Type B pancreatic cell (in vitro differentiated cells): ENCODE data around the gene PLA2G15. TPM values are rescaled to one million over a fixed set of nuclear protein-coding genes. Genes with fewer than 3 reads are reported as not detected.

Source experiments
- DNase-seq: peaks from one replicate; pipeline ENCODE4 v3.0.0; 2021; ENCODE audit warnings: mixed read lengths; ENCODE audit not compliant: unreplicated experiment; ENCODE audit errors: extremely low spot score
- H3K27ac Mint-ChIP-seq: 2 replicates; pipeline ENCODE4 v1.8.0; 2021; ENCODE audit warnings: mild to moderate bottlenecking, mixed read lengths
- H3K27me3 Mint-ChIP-seq: 2 replicates; pipeline ENCODE4 v1.8.0; 2021; ENCODE audit warnings: mixed read lengths
- H3K36me3 Mint-ChIP-seq: 2 replicates; pipeline ENCODE4 v1.8.0; 2021; ENCODE audit warnings: mixed read lengths
- H3K4me1 Mint-ChIP-seq: one replicate; pipeline ENCODE4 v1.8.0; 2021; ENCODE audit warnings: mixed read lengths; ENCODE audit not compliant: unreplicated experiment
- H3K4me3 Mint-ChIP-seq: 2 replicates; pipeline ENCODE4 v1.8.0; 2021; ENCODE audit warnings: mild to moderate bottlenecking, mixed read lengths
- H3K9me3 Mint-ChIP-seq: 2 replicates; pipeline ENCODE4 v1.8.0; 2021; ENCODE audit warnings: mixed read lengths
- total RNA-seq: library from RNA; stranded (reverse); gene quantifications from 2 replicates; pipeline ENCODE4 v1.2.1, GENCODE V29; 2021; ENCODE audit warnings: low replicate concordance
- TF ChIP-seq, protein P1 (sequence below): fragments of 200-600 bp; sonication (generic); conservative IDR thresholded peaks from 2 replicates; pipeline ENCODE4 v1.5.0; 2021; ENCODE audit warnings: antibody characterized with exemption, mild to moderate bottlenecking

Gene PLA2G15
- total RNA-seq, 1 donor from 2014 or later: 20.1 TPM

DNA sequence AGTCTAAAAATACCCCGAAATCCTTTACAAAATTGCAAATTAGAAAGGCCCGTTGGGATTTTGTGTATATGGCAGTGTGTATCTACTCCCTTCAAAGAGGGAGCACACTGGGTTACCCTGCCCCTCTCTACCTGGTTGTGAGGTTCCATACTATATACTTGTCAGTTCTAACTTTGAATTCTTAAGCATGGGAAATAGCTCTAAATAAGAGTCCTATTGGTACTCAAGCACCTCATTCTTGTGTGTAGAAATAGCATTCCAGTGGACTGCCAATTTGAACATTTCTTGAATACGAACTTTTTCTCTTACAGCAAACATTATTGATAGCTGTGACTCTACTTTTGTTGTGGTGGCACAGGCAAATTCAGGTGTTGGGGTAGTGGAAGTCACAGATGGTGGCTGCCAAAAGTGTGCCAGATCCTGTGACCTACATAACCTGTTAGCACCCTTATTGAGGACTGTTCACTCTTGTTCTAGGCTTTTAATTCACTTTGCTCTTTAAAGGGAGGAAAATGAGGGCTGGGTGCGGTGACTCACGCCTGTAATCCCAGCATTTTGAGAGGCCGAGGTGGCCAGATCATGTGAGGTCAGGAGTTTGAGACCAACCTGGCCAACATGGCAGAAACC, 25.3 kb upstream of the PLA2G15 start:
- TF ChIP-seq, protein P1, sequence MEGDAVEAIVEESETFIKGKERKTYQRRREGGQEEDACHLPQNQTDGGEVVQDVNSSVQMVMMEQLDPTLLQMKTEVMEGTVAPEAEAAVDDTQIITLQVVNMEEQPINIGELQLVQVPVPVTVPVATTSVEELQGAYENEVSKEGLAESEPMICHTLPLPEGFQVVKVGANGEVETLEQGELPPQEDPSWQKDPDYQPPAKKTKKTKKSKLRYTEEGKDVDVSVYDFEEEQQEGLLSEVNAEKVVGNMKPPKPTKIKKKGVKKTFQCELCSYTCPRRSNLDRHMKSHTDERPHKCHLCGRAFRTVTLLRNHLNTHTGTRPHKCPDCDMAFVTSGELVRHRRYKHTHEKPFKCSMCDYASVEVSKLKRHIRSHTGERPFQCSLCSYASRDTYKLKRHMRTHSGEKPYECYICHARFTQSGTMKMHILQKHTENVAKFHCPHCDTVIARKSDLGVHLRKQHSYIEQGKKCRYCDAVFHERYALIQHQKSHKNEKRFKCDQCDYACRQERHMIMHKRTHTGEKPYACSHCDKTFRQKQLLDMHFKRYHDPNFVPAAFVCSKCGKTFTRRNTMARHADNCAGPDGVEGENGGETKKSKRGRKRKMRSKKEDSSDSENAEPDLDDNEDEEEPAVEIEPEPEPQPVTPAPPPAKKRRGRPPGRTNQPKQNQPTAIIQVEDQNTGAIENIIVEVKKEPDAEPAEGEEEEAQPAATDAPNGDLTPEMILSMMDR: no peak
- H3K27ac Mint-ChIP-seq: no peak overlapping the region
- H3K4me1 Mint-ChIP-seq: no peaks in the 10 kb centered on the region
- no peak overlapping the region for H3K4me3 Mint-ChIP-seq
- H3K9me3 Mint-ChIP-seq: no peaks in the 10 kb centered on the region
- no peaks in the 10 kb centered on the region for H3K27me3 Mint-ChIP-seq
- DNase-seq: no peak
- peaks cover 12% of the 10 kb centered on the region for H3K36me3 Mint-ChIP-seq

DNA sequence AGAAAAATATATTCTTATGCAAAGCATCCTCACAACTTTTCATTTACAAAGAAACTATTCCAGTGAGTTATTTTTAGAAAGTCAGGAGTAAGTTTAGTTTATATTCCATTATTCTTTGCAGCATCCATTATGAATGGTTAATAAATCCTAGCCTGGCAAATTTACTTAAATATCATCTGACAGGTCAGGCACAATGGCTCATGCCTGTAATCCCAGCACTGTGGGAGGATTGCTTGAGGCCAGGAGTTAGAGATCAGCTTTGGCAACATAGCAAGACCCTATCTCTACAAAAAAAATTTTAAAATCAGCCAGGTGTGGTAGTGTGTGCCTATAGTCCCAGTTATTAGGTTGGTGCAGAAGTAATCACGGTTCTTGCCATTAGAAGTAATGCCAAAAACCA, 22.1 kb upstream of the PLA2G15 start:
- no peak for DNase-seq
- Mint-ChIP-seq H3K4me1 (no peaks in the 10 kb centered on the region), H3K4me3 (no peak overlapping the region), H3K36me3 (peaks cover 4% of the 10 kb centered on the region), H3K9me3 (no peaks in the 10 kb centered on the region), H3K27me3 (no peaks in the 10 kb centered on the region), H3K27ac (no peak overlapping the region)
- TF ChIP-seq, protein P1: no peak

DNA sequence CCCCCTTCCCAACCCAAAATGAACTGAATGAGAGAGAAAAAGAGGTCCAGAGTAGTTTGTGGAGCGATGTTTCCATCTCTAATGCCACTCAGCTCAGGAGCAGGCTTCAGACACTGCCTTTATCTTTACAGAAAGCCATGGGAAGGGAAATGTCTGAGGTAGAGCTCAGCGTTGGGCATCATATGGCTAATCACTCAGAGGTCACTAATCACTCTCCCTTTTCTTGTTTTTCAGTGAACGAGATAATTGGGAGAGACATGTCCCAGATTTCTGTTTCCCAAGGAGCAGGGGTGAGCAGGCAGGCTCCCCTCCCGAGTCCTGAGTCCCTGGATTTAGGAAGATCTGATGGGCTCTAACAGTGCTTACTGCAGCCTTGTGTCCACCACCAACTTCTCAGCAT, 19.1 kb upstream of the PLA2G15 start:
- DNase-seq: no peak
- TF ChIP-seq, protein P1: no peak
- Mint-ChIP-seq H3K27me3 (no peaks in the 10 kb centered on the region), H3K36me3 (peaks cover 3% of the 10 kb centered on the region), H3K4me3 (no peak overlapping the region), H3K4me1 (peaks cover 5% of the 10 kb centered on the region), H3K27ac (no peak overlapping the region), H3K9me3 (no peaks in the 10 kb centered on the region)

DNA sequence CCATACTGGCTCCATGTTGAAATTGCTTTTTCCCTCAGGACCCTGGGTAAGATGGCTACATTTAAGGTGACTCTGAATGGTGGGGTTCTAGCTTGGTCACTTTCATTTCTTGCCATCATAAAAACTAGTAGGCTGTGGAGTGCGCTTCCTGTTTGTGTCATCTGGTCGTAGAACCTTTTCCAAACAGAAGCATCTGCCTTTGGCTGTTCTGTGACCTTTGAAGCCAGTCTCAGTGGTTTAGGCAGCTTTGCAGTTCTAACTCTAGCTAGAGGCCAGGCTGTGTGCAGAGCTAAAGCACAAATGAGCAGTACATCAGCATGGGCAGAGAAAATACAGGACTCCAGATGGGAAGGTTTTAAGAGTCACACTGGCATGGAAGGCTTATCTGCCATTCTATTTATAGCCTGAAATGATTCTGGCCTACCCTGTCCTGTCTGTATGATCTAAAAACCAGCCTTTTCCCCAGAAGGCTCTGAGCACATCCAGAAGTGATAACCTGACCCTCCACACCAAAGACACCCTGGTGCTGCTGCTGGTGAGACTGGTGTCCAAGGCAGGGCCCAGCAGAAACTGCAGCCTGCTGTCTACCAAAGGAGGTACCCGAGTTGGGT, 17.9 kb upstream of the PLA2G15 start:
- H3K4me1 Mint-ChIP-seq: peaks cover 5% of the 10 kb centered on the region
- no peaks in the 10 kb centered on the region for H3K9me3 Mint-ChIP-seq
- H3K27me3 Mint-ChIP-seq: no peaks in the 10 kb centered on the region
- H3K36me3 Mint-ChIP-seq: peaks cover 3% of the 10 kb centered on the region
- no peak overlapping the region for H3K4me3 Mint-ChIP-seq
- DNase-seq: no peak
- TF ChIP-seq, protein P1: no peak
- no peak overlapping the region for H3K27ac Mint-ChIP-seq

DNA sequence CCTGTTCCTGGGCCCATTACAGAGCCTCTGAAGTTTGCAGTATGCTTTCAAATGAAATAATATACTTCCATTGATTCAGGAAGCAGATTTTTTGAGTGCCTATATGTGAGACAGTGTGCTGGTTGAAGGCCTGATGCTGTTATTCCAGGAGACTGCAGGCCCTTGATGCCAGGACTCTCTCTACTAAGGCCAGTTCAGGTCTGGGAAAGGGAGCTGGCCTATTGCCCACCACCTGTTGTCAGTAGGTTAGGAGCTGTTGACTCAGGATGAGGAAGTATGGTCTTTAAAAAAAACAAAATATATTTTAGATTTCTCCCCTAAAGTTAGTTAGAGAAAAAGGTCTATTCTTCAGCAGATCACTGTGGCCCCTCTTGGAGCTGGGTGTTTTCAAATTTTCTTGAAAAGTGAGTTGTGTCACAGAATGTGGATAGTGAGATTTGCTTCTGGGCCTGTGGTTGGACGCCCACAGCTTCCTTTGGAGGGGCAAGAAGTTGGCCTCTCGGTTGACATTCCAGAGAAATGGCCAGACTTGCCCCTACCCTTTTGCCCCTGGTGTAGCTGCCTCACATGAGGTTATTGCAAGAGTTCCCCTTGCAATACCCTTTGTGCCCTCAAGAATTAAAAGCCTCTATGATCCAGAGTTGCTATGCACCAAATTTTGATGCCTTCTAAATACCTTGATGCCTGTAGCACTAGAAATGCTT, 17.2 kb upstream of the PLA2G15 start:
- H3K27ac Mint-ChIP-seq: no peak overlapping the region
- peaks cover 5% of the 10 kb centered on the region for H3K4me1 Mint-ChIP-seq
- no peak for DNase-seq
- no peaks in the 10 kb centered on the region for H3K27me3 Mint-ChIP-seq
- no peak overlapping the region for H3K4me3 Mint-ChIP-seq
- TF ChIP-seq, protein P1: peak; percentile 37
- peaks cover 3% of the 10 kb centered on the region for H3K36me3 Mint-ChIP-seq
- H3K9me3 Mint-ChIP-seq: no peaks in the 10 kb centered on the region
